D721Med (cell line): ENCODE measurements around the gene REEP6.
A peak's percentile ranks its signal among the peaks of the same experiment; 100 is the strongest.

Source experiments
- DNase-seq: peaks from one replicate; pipeline ENCODE4 v3.0.0; 2011; ENCODE audit warnings: low spot score; ENCODE audit not compliant: insufficient read length
- FAIRE-seq: peaks from 2 replicates; lab custom pipeline; 2011; peaks lifted over from hg19 to GRCh38; lab: Jason Lieb, UNC
- TF ChIP-seq, protein P1 (sequence below): IDR thresholded peaks from 2 replicates; pipeline ENCODE4 v1.5.1; 2012; ENCODE audit warnings: mild to moderate bottlenecking, control low read depth; ENCODE audit not compliant: insufficient read depth; ENCODE audit errors: missing control alignments

Gene REEP6

GRCh38 chr19:1503089-1503924 lies 12.3 kb downstream of the REEP6 start:
- FAIRE-seq (no peak), DNase-seq (no peak)
- TF ChIP-seq, protein P1, sequence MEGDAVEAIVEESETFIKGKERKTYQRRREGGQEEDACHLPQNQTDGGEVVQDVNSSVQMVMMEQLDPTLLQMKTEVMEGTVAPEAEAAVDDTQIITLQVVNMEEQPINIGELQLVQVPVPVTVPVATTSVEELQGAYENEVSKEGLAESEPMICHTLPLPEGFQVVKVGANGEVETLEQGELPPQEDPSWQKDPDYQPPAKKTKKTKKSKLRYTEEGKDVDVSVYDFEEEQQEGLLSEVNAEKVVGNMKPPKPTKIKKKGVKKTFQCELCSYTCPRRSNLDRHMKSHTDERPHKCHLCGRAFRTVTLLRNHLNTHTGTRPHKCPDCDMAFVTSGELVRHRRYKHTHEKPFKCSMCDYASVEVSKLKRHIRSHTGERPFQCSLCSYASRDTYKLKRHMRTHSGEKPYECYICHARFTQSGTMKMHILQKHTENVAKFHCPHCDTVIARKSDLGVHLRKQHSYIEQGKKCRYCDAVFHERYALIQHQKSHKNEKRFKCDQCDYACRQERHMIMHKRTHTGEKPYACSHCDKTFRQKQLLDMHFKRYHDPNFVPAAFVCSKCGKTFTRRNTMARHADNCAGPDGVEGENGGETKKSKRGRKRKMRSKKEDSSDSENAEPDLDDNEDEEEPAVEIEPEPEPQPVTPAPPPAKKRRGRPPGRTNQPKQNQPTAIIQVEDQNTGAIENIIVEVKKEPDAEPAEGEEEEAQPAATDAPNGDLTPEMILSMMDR = peak; percentile 53

DNA sequence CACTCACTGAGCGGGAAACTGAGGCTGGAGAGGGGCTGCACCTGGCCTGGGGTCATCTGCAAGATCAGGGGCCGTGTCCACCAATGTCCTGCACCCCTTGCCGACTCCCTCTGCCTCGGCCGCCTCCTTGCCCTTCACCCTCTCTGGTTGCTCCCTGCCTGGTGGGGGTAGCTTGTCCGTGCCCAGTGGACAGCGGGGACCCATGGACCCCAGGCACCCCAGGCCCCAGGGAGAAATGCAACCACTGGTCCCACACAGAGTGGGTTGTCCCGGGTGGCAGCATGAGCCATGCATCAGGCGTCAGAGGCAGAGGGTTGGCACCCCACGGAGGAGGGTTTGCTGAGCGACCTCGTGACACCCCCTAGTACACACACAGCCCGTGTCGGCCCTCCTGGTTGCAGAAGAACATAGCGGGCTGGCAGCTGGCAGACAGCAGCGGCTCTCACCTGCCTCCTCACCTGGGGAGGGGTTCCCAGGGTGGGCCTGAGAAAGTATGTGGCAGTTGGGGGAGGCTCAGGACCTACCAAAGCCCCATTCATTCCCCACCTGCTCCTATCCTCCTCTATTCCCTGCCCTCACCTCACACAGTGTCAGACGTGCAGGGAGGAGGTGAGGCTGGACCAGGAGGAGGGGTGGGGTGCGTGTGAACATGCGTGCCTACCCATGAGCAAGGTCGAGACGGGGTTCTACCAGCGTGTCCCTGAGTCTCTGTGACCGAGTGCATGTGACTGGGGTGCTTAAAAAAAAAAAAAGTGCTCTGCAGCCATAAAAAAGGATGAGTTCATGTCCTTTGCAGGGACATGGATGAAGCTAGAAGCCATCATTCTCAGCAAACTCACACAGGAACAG lies 13.2 kb downstream of the REEP6 start:
- TF ChIP-seq, protein P1 = no peak
- no peak for FAIRE-seq
- no peak for DNase-seq

- TF ChIP-seq, protein P1 = no peak
- no peak for DNase-seq
- no peak for FAIRE-seq
Observed at GRCh38 chr19:1505012-1505411, 14.0 kb downstream of the REEP6 start.

GRCh38 chr19:1505991-1506881 lies 15.3 kb downstream of the REEP6 start:
- TF ChIP-seq, protein P1 = no peak
- DNase-seq (no peak), FAIRE-seq (no peak)

- DNase-seq (no peak), FAIRE-seq (no peak)
- TF ChIP-seq, protein P1 = no peak
Observed at GRCh38 chr19:1507192-1507660, 16.2 kb downstream of the REEP6 start.

- peak; percentile 100 for DNase-seq
- TF ChIP-seq, protein P1 = no peak
- peak; percentile 74 for FAIRE-seq
Observed at GRCh38 chr19:1507763-1508506, 17.0 kb downstream of the REEP6 start.
